ENCODE results near the gene TSPAN16. TPM values are rescaled to one million over a fixed set of nuclear protein-coding genes. Genes with fewer than 3 reads are reported as not detected.
"Not testable (repeated sequence)": the region's sequence is repeated elsewhere in the genome, so short reads cannot be mapped to it uniquely, and the experiment has no call there.

Gene TSPAN16
- total RNA-seq, 1 donor from 2014 or later: not detected

DNA sequence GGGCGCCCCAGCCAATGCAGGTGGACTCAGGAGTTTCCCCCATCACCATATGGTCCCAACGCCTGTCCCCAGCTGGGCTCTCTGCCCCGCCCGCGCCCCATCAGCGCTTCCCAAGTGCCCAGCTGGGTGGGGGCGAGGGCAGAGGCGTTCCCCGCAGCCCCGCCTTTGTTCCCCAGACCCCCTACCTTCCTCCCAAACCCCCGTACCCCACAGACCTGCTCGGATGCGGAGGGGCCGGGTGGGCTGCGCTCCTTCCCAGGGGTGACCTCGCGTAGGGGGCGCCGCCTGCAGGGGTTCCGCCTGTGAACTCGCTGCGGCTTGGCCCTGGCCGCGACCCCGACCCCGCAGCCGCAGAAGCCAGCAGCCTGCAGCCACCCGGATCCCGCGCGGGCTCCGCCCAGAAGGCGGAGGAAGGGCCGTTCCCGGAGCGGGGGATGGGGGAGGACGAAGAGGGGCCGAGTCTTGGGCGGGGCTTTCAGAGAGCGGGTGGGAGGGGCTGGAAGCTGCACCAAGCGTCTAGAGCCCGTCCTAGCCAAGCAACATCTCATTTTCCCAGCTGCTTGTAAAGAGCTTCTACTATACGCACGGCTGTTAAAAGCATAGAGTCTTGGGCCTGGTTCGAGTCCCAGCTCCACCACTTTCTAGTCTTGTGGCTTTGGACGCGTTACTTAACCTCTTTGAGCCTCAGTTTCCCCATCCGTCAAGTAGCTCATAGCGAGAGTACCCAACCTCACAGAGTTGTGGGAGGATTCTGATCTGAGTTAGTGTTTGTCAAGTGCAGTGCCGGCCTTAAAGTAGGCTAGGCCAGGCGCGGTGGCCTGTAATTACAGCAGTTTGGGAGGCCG, 43.5 kb downstream of the TSPAN16 start, which contains the start of gene RAB3D:
Gene RAB3D, minus strand, starts transcription at position 404 of the 845 bp plus-strand sequence. CDS start 2,258 bp downstream, outside the sequence.
- no peaks in the 10 kb centered on the region for H3K27me3 Mint-ChIP-seq (ENCODE audit: unreplicated experiment)
- H3K4me1 Mint-ChIP-seq (ENCODE audit: low read depth, unreplicated experiment): peaks cover 4% of the 10 kb centered on the region
- H3K27ac Mint-ChIP-seq (ENCODE audit: unreplicated experiment): peak within 1 kb of the TSS; percentile 84
- TF ChIP-seq, protein P1, sequence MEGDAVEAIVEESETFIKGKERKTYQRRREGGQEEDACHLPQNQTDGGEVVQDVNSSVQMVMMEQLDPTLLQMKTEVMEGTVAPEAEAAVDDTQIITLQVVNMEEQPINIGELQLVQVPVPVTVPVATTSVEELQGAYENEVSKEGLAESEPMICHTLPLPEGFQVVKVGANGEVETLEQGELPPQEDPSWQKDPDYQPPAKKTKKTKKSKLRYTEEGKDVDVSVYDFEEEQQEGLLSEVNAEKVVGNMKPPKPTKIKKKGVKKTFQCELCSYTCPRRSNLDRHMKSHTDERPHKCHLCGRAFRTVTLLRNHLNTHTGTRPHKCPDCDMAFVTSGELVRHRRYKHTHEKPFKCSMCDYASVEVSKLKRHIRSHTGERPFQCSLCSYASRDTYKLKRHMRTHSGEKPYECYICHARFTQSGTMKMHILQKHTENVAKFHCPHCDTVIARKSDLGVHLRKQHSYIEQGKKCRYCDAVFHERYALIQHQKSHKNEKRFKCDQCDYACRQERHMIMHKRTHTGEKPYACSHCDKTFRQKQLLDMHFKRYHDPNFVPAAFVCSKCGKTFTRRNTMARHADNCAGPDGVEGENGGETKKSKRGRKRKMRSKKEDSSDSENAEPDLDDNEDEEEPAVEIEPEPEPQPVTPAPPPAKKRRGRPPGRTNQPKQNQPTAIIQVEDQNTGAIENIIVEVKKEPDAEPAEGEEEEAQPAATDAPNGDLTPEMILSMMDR (IDR thresholded peaks at IDR 0.05; ENCODE audit: partially characterized antibody, unreplicated experiment): no peak
- H3K4me3 Mint-ChIP-seq (ENCODE audit: unreplicated experiment): peak within 1 kb of the TSS; percentile 94
- H3K36me3 Mint-ChIP-seq (ENCODE audit: unreplicated experiment): peaks cover 7% of the 10 kb centered on the region
- peak; percentile 99 for DNase-seq
- H3K9me3 Mint-ChIP-seq (ENCODE audit: unreplicated experiment): peaks cover 10% of the 10 kb centered on the region

DNA sequence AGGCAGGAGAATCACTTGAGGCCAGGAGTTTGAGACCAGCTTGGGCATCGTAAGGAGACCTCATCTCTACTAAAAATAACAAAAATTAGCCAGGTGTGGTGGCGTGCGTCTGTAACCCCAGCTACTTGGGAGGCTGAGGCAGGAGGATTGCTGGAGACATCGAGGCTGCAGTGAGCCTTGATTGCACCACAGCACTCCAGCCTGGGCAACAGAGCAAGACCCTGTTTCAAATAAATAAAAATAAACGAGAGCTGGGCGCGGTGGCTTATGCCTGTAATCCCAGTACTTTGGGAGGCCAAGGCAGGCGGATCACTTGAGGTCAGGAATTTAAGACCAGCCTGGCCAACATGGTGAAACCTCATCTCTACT, 44.1 kb downstream of the TSPAN16 start:
- Mint-ChIP-seq H3K9me3 (ENCODE audit: unreplicated experiment) (peaks cover 10% of the 10 kb centered on the region), H3K4me3 (ENCODE audit: unreplicated experiment) (peak overlapping the region; percentile 68), H3K27ac (ENCODE audit: unreplicated experiment) (peak overlapping the region; percentile 77)
- H3K27me3 Mint-ChIP-seq (ENCODE audit: unreplicated experiment); H3K4me1 Mint-ChIP-seq (ENCODE audit: low read depth, unreplicated experiment); H3K36me3 Mint-ChIP-seq (ENCODE audit: unreplicated experiment); DNase-seq: not testable (repeated sequence)

DNA sequence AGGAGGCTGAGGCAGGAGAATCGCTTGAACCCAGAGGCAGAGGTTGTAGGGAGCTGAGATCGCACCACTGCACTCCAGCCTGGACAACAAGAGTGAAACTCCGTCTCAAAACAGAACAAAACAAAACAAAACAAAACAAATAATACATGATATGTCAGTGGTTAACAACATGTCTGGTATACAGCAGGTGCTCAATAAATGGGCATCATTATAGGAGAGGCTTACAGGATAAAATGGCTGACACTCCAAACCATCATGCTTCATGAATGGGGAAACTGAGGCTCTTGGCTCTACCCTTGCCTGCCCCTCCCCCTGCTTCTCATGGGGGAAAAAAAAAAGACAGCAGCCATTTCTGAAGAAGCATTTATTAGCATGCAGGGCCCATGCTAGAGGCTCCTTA, 46.5 kb downstream of the TSPAN16 start:
- H3K27ac Mint-ChIP-seq (ENCODE audit: unreplicated experiment): no peak overlapping the region
- H3K9me3 Mint-ChIP-seq (ENCODE audit: unreplicated experiment): peaks cover 14% of the 10 kb centered on the region
- peaks cover 3% of the 10 kb centered on the region for H3K27me3 Mint-ChIP-seq (ENCODE audit: unreplicated experiment)
- peaks cover 13% of the 10 kb centered on the region for H3K4me1 Mint-ChIP-seq (ENCODE audit: low read depth, unreplicated experiment)
- no peak overlapping the region for H3K4me3 Mint-ChIP-seq (ENCODE audit: unreplicated experiment)
- TF ChIP-seq, protein P1 (IDR thresholded peaks at IDR 0.05; ENCODE audit: partially characterized antibody, unreplicated experiment): no peak
- DNase-seq: no peak
- no peaks in the 10 kb centered on the region for H3K36me3 Mint-ChIP-seq (ENCODE audit: unreplicated experiment)

DNA sequence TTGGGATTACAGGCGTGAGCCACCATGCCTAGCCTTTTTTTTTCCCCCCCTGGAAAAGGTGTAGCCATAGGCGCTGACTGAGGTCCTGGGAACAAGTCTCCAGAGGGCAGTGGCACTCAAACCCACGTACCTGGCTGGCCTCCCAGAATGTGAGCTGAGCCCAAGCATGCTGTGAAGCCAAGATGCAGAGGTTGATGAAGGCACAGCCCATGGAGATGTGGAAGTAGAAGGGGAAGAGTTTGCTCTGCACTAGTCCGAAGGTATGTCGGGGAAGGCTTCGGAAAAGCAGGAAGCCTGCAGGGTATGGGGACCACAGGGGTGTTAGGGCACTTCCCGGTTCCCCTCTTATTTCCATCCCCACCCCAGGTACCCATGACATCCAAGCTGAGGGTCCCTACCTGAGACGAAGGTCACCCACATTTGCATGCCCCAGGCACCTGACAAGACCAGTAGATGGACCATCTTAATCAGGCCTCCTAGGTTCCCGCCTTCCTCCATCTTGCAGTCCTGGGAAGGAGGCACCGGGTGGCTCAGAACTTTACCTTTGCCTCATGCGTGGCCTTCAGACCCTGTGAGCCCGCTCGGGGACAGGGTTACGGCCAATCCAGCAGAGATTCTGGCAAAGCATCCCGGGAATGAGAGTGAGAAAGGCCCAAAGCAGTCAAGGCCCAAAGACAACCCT, 49.3 kb downstream of the TSPAN16 start:
- Mint-ChIP-seq H3K36me3 (ENCODE audit: unreplicated experiment) (no peaks in the 10 kb centered on the region), H3K4me3 (ENCODE audit: unreplicated experiment) (peak overlapping the region; percentile 91), H3K4me1 (ENCODE audit: low read depth, unreplicated experiment) (peaks cover 11% of the 10 kb centered on the region), H3K9me3 (ENCODE audit: unreplicated experiment) (peaks cover 6% of the 10 kb centered on the region), H3K27ac (ENCODE audit: unreplicated experiment) (peak overlapping the region; percentile 59), H3K27me3 (ENCODE audit: unreplicated experiment) (peaks cover 3% of the 10 kb centered on the region)
- TF ChIP-seq, protein P1 (IDR thresholded peaks at IDR 0.05; ENCODE audit: partially characterized antibody, unreplicated experiment): no peak
- no peak for DNase-seq

DNA sequence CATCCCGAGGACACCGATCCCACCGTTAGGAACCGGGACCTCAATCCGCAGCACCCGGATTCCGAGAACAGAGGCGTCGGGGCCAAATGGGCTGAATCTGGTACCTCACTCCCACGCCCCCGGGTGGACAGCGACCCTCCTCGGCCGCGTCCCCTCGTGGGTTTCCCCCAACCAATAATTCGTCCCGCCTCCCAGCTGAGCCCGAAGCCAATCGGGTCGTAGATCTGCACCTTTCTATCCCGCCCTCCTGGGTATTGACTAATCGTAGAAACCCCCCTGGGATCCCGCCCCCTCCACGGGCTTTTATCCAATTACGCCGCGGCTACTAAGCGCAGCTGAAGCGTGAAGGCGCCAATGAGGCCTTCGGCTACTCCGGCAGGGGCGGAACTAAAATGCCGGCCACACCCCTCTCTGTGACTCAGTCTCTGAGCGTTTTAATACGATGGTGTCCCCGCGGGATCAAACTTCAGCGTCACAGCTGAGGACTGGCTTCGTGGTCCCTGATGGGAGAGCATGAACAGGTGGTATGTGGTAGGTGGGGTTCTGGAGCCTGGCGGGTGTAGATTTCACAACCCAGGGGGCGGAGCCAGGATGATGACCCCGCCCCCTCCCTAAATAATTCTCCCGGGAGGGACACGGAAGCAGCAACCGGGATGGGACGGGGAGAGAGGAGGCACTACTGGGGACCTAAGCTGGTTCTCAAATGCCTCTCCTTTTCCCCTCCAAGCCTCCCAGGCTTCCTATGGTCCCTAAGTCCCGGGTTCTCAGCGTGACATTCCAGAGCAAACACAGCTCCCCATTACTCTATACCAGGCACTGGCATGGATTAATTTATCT, 50.4 kb downstream of the TSPAN16 start, which contains the start of the genes CCDC159 and TMEM205:
Gene CCDC159, plus strand, starts transcription at position 416 of the 837 bp plus-strand sequence. Its CDS starts 88 bp downstream, at position 504.
Gene TMEM205, minus strand, starts transcription at position 165 of the 837 bp plus-strand sequence. CDS start 649 bp downstream, outside the sequence.
- Mint-ChIP-seq H3K27me3 (ENCODE audit: unreplicated experiment) (peaks cover 3% of the 10 kb centered on the region), H3K9me3 (ENCODE audit: unreplicated experiment) (peaks cover 6% of the 10 kb centered on the region), H3K4me3 (ENCODE audit: unreplicated experiment) (peak within 1 kb of the TSS; percentile 91), H3K36me3 (ENCODE audit: unreplicated experiment) (no peaks in the 10 kb centered on the region), H3K4me1 (ENCODE audit: low read depth, unreplicated experiment) (peaks cover 11% of the 10 kb centered on the region), H3K27ac (ENCODE audit: unreplicated experiment) (peak within 1 kb of the TSS; percentile 69)
- TF ChIP-seq, protein P1 (IDR thresholded peaks at IDR 0.05; ENCODE audit: partially characterized antibody, unreplicated experiment): no peak
- peak; percentile 95 for DNase-seq
